Measurements from ENCODE around the gene FCHSD1. TPM values are rescaled to one million over a fixed set of nuclear protein-coding genes. Genes with fewer than 3 reads are reported as not detected.

The FCHSD1 gene
- polyA plus RNA-seq, 1 of the 3 experiments (the other 2 are of a cell fraction) = 49.2 TPM

DNA sequence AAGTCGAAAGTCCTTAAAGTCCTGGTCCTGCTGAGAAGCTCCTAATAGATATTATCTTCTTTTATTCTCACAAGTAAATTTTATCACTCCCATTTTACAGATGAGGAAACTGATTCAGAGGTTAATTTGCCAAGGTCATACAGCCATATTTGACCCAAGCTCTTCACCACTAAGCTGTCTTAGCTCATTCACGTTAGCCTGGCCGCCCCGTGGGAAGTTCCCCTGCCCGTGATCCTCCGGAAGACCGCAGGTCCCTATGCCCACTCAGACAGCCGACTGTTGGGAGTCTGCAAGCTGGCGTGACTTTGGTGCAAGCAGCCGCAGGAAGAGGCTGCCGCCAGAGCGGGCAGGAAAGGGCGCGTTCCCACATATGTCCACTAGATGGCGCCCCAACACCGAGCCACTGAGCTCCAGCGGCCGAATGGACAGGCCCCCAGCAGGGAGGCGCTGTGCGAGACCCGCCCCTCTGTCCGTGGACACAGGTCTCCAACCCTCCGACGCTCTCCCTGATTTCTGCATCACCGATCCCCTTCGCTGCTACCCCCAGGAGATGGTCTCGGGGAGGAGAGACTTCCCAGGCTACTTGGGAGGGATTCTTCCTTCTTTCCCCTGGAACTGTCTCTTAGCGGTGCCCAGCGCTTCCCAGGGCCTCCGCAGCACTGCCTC is 40.8 kb upstream of the FCHSD1 start:
- TF ChIP-seq RCOR1 (IDR thresholded peaks at IDR 0.05; ENCODE audit: low read length) (peak; percentile 59; the same call in 1 of the 2 replicates), ELF1 (IDR thresholded peaks at IDR 0.05) (no peak), FOXM1 (IDR thresholded peaks at IDR 0.05; ENCODE audit: low read depth) (no peak), RXRA (IDR thresholded peaks at IDR 0.05; ENCODE audit: borderline replicate concordance, low read depth) (no peak), TAF1 (IDR thresholded peaks at IDR 0.05; ENCODE audit: borderline replicate concordance, low read depth, low read length) (no peak), EP300 (IDR thresholded peaks at IDR 0.05; ENCODE audit: borderline replicate concordance in 1 of 2, low read depth in 1 of 2, low read length in 1 of 2) (no peak), FOSL2 (IDR thresholded peaks at IDR 0.05; ENCODE audit: borderline replicate concordance, low read depth) (no peak), TCF12 (IDR thresholded peaks at IDR 0.05) (no peak), SMC3 (IDR thresholded peaks at IDR 0.05; ENCODE audit: low read depth, low read length) (peak; percentile 93), MXI1 (IDR thresholded peaks at IDR 0.05; ENCODE audit: low read depth, low read length) (peak; percentile 37; the same call in 1 of the 2 replicates), GATA2 (CRISPR knock-in tag; IDR thresholded peaks at IDR 0.05) (no peak), TEAD4 (IDR thresholded peaks at IDR 0.05; ENCODE audit: borderline replicate concordance, insufficient read depth) (no peak), RAD21 (IDR thresholded peaks at IDR 0.05; ENCODE audit: low read length) (peak; percentile 96), JUND (IDR thresholded peaks at IDR 0.05) (no peak), GABPA (IDR thresholded peaks at IDR 0.05; ENCODE audit: low read depth) (no peak), MEF2A (IDR thresholded peaks at IDR 0.05; ENCODE audit: borderline replicate concordance, low read depth) (no peak), YY1 (IDR thresholded peaks at IDR 0.05; ENCODE audit: low read depth) (no peak), EZH2phosphoT487 (IDR thresholded peaks at IDR 0.05; ENCODE audit: borderline replicate concordance, low read depth) (no peak)
- TF ChIP-seq, protein P1, sequence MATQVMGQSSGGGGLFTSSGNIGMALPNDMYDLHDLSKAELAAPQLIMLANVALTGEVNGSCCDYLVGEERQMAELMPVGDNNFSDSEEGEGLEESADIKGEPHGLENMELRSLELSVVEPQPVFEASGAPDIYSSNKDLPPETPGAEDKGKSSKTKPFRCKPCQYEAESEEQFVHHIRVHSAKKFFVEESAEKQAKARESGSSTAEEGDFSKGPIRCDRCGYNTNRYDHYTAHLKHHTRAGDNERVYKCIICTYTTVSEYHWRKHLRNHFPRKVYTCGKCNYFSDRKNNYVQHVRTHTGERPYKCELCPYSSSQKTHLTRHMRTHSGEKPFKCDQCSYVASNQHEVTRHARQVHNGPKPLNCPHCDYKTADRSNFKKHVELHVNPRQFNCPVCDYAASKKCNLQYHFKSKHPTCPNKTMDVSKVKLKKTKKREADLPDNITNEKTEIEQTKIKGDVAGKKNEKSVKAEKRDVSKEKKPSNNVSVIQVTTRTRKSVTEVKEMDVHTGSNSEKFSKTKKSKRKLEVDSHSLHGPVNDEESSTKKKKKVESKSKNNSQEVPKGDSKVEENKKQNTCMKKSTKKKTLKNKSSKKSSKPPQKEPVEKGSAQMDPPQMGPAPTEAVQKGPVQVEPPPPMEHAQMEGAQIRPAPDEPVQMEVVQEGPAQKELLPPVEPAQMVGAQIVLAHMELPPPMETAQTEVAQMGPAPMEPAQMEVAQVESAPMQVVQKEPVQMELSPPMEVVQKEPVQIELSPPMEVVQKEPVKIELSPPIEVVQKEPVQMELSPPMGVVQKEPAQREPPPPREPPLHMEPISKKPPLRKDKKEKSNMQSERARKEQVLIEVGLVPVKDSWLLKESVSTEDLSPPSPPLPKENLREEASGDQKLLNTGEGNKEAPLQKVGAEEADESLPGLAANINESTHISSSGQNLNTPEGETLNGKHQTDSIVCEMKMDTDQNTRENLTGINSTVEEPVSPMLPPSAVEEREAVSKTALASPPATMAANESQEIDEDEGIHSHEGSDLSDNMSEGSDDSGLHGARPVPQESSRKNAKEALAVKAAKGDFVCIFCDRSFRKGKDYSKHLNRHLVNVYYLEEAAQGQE (IDR thresholded peaks at IDR 0.05; ENCODE audit: low read depth, low read length) = no peak
- TF ChIP-seq, protein P2, sequence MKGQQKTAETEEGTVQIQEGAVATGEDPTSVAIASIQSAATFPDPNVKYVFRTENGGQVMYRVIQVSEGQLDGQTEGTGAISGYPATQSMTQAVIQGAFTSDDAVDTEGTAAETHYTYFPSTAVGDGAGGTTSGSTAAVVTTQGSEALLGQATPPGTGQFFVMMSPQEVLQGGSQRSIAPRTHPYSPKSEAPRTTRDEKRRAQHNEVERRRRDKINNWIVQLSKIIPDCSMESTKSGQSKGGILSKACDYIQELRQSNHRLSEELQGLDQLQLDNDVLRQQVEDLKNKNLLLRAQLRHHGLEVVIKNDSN (IDR thresholded peaks at IDR 0.05; ENCODE audit: borderline replicate concordance, low read depth) = no peak
- TF ChIP-seq, protein P3, sequence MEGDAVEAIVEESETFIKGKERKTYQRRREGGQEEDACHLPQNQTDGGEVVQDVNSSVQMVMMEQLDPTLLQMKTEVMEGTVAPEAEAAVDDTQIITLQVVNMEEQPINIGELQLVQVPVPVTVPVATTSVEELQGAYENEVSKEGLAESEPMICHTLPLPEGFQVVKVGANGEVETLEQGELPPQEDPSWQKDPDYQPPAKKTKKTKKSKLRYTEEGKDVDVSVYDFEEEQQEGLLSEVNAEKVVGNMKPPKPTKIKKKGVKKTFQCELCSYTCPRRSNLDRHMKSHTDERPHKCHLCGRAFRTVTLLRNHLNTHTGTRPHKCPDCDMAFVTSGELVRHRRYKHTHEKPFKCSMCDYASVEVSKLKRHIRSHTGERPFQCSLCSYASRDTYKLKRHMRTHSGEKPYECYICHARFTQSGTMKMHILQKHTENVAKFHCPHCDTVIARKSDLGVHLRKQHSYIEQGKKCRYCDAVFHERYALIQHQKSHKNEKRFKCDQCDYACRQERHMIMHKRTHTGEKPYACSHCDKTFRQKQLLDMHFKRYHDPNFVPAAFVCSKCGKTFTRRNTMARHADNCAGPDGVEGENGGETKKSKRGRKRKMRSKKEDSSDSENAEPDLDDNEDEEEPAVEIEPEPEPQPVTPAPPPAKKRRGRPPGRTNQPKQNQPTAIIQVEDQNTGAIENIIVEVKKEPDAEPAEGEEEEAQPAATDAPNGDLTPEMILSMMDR (IDR thresholded peaks at IDR 0.05) = peak; percentile 91
- TF ChIP-seq, protein P4, sequence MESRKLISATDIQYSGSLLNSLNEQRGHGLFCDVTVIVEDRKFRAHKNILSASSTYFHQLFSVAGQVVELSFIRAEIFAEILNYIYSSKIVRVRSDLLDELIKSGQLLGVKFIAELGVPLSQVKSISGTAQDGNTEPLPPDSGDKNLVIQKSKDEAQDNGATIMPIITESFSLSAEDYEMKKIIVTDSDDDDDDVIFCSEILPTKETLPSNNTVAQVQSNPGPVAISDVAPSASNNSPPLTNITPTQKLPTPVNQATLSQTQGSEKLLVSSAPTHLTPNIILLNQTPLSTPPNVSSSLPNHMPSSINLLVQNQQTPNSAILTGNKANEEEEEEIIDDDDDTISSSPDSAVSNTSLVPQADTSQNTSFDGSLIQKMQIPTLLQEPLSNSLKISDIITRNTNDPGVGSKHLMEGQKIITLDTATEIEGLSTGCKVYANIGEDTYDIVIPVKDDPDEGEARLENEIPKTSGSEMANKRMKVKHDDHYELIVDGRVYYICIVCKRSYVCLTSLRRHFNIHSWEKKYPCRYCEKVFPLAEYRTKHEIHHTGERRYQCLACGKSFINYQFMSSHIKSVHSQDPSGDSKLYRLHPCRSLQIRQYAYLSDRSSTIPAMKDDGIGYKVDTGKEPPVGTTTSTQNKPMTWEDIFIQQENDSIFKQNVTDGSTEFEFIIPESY (IDR thresholded peaks at IDR 0.05; ENCODE audit: borderline replicate concordance, low read depth) = no peak
- no peak overlapping the region for H3K9ac ChIP-seq
- H3K9me3 ChIP-seq = no peaks in the 10 kb centered on the region
- peaks cover 0 to 23% of the 10 kb centered on the region in 2 experiments; a peak in 2 of 4 replicates for H3K4me1 ChIP-seq (ENCODE audit: control insufficient read depth in 1 of 2, insufficient read depth in 2 of 2, low read depth in 1 of 2, low read length in 1 of 2)
- peaks cover 28% of the 10 kb centered on the region for H3K27me3 ChIP-seq (ENCODE audit: insufficient read depth)
- DNase-seq = peak; percentile 92
- H3K4me3 ChIP-seq (ENCODE audit: low read depth in 2 of 2, low read length in 1 of 2) = peak overlapping the region; percentile 40 to 54
- no peaks in the 10 kb centered on the region for H3K9me2 ChIP-seq
- no peaks in the 10 kb centered on the region for H3K36me3 ChIP-seq (replicated peaks in 1 of 2; ENCODE audit: control insufficient read depth in 1 of 2, insufficient read depth in 2 of 2, low read length in 1 of 2)
- ChIA-PET CTCF (interaction anchor here (0.6 to 16.8 kb wide), 63 partner anchors 10 to 333 kb away, joined by 3 to 451 read pairs (median 5); partner anchors contain the start of genes ARAP3, FCHSD1, HDAC3 and PCDH1), POLR2A (interaction anchor here (0.5 to 1.4 kb wide), 6 partner anchors 19 to 456 kb away, joined by 3 to 4 read pairs (median 4); partner anchors contain the start of gene DELE1)
- no peaks in the 10 kb centered on the region for H3F3A ChIP-seq (replicated peaks; ENCODE audit: insufficient read depth)
- no peaks in the 10 kb centered on the region for H4K20me1 ChIP-seq (ENCODE audit: insufficient read depth)
- no peak overlapping the region for H3K27ac ChIP-seq (ENCODE audit: low read depth in 2 of 2, low read length in 1 of 2)
- H2AFZ ChIP-seq (ENCODE audit: low read depth) = peak overlapping the region; percentile 61; the same call in 1 of the 2 replicates
- no peaks in the 10 kb centered on the region for H3K79me2 ChIP-seq (ENCODE audit: insufficient read depth)
- WGBS (ENCODE audit: low lambda C conversion rate) = 5% methylated on average over 17 of the region's 30 CpGs
- H3K4me2 ChIP-seq = peak overlapping the region; percentile 83
